Activated T-cell treated with anti-CD3 and anti-CD28 coated beads, Interleukin-2, amount 50 U/mL, for 72 hours (primary cell): Measurements from ENCODE around the gene IL9. TPM values are rescaled to one million over a fixed set of nuclear protein-coding genes. Genes with fewer than 3 reads are reported as not detected.
"Not testable (repeated sequence)": the region's sequence is repeated elsewhere in the genome, so short reads cannot be mapped to it uniquely, and the experiment has no call there.

Experiments used
- ATAC-seq, 2 donors: fragments of 150-1000 bp; cut with Tn5 transposase; replicated peaks in 1 of 2; 2 replicates each; pipeline ENCODE4 v1.10.0; 2021; ENCODE audit warnings: moderate library complexity in 2 of 2, mild to moderate bottlenecking in 1 of 2
- DNase-seq, 2 donors: peaks; one replicate each; pipeline ENCODE4 v3.0.0; 2021 to 2022; ENCODE audit warnings: mixed read lengths in 1 of 2
- H3K27ac Mint-ChIP-seq: one replicate; pipeline ENCODE4 v1.8.0; 2022; ENCODE audit warnings: mild to moderate bottlenecking, moderate library complexity, mixed read lengths
- H3K27me3 Mint-ChIP-seq: one replicate; pipeline ENCODE4 v1.8.0; 2022; ENCODE audit warnings: low read depth, mixed read lengths
- H3K36me3 Mint-ChIP-seq, 2 donors: one replicate each; pipeline ENCODE4 v1.8.0; 2022; ENCODE audit warnings: mixed read lengths in 2 of 2, mild to moderate bottlenecking in 1 of 2; ENCODE audit not compliant: insufficient read depth in 2 of 2
- H3K4me1 Mint-ChIP-seq: one replicate; pipeline ENCODE4 v1.8.0; 2022; ENCODE audit warnings: low read depth, mixed read lengths
- H3K4me3 Mint-ChIP-seq, 2 donors: one replicate each; pipeline ENCODE4 v1.8.0; 2022; ENCODE audit warnings: mild to moderate bottlenecking in 2 of 2, mixed read lengths in 2 of 2, moderate library complexity in 2 of 2
- H3K9me3 Mint-ChIP-seq, 2 donors: one replicate each; pipeline ENCODE4 v1.8.0; 2022; ENCODE audit warnings: mixed read lengths in 2 of 2
- total RNA-seq, 2 donors: library from RNA; stranded (reverse); gene quantifications; one replicate each; pipeline ENCODE4 v1.2.3, GENCODE V29; 2022

The IL9 gene
- total RNA-seq, 2 donors from 2014 or later: 2.6 to 22.7 TPM

GRCh38 chr5:135859186-135859585 lies 36.5 kb downstream of the IL9 start:
- not testable (repeated sequence) for H3K27ac Mint-ChIP-seq, ATAC-seq, H3K9me3 Mint-ChIP-seq, H3K36me3 Mint-ChIP-seq, DNase-seq, H3K4me1 Mint-ChIP-seq, H3K4me3 Mint-ChIP-seq
- H3K27me3 Mint-ChIP-seq: peaks cover 13% of the 10 kb centered on the region

GRCh38 chr5:135857630-135858311 lies 37.9 kb downstream of the IL9 start:
- Mint-ChIP-seq H3K4me3 (no peak overlapping the region), H3K27me3 (peaks cover 13% of the 10 kb centered on the region), H3K4me1 (no peaks in the 10 kb centered on the region), H3K27ac (no peak overlapping the region), H3K9me3 (no peaks in the 10 kb centered on the region), H3K36me3 (no peaks in the 10 kb centered on the region)
- DNase-seq (no peak), ATAC-seq (no peak)

- no peaks in the 10 kb centered on the region for H3K9me3 Mint-ChIP-seq
- no peaks in the 10 kb centered on the region for H3K36me3 Mint-ChIP-seq
- H3K4me3 Mint-ChIP-seq: no peak overlapping the region
- H3K27me3 Mint-ChIP-seq: peaks cover 13% of the 10 kb centered on the region
- DNase-seq (no peak), ATAC-seq (no peak)
- H3K4me1 Mint-ChIP-seq: no peaks in the 10 kb centered on the region
- no peak overlapping the region for H3K27ac Mint-ChIP-seq
Observed at GRCh38 chr5:135851915-135852845, 43.5 kb downstream of the IL9 start.

GRCh38 chr5:135851186-135851914 lies 44.3 kb downstream of the IL9 start:
- no peak for DNase-seq
- ATAC-seq: no peak
- no peak overlapping the region for H3K4me3 Mint-ChIP-seq
- no peaks in the 10 kb centered on the region for H3K4me1 Mint-ChIP-seq
- H3K36me3 Mint-ChIP-seq: no peaks in the 10 kb centered on the region
- no peaks in the 10 kb centered on the region for H3K9me3 Mint-ChIP-seq
- H3K27me3 Mint-ChIP-seq: peaks cover 11% of the 10 kb centered on the region
- H3K27ac Mint-ChIP-seq: no peak overlapping the region

GRCh38 chr5:135850671-135851070 lies 45.0 kb downstream of the IL9 start:
- DNase-seq (no peak), ATAC-seq (no peak)
- H3K4me1 Mint-ChIP-seq: no peaks in the 10 kb centered on the region
- peaks cover 5% of the 10 kb centered on the region for H3K27me3 Mint-ChIP-seq
- H3K27ac Mint-ChIP-seq: no peak overlapping the region
- H3K9me3 Mint-ChIP-seq: no peaks in the 10 kb centered on the region
- no peaks in the 10 kb centered on the region for H3K36me3 Mint-ChIP-seq
- H3K4me3 Mint-ChIP-seq: no peak overlapping the region

- H3K27me3 Mint-ChIP-seq: peaks cover 5% of the 10 kb centered on the region
- no peak overlapping the region for H3K27ac Mint-ChIP-seq
- H3K4me1 Mint-ChIP-seq: no peaks in the 10 kb centered on the region
- DNase-seq: no peak
- no peak for ATAC-seq
- H3K36me3 Mint-ChIP-seq: no peaks in the 10 kb centered on the region
- no peaks in the 10 kb centered on the region for H3K9me3 Mint-ChIP-seq
- H3K4me3 Mint-ChIP-seq: no peak overlapping the region
Observed at GRCh38 chr5:135850231-135850630, 45.4 kb downstream of the IL9 start.

- no peaks in the 10 kb centered on the region for H3K27me3 Mint-ChIP-seq
- no peak overlapping the region for H3K4me3 Mint-ChIP-seq
- no peaks in the 10 kb centered on the region for H3K36me3 Mint-ChIP-seq
- no peaks in the 10 kb centered on the region for H3K9me3 Mint-ChIP-seq
- DNase-seq: no peak
- no peak for ATAC-seq
- H3K4me1 Mint-ChIP-seq: no peaks in the 10 kb centered on the region
- H3K27ac Mint-ChIP-seq: no peak overlapping the region
Observed at GRCh38 chr5:135847976-135848375, 47.7 kb downstream of the IL9 start.

- Mint-ChIP-seq H3K36me3 (no peaks in the 10 kb centered on the region), H3K9me3 (no peaks in the 10 kb centered on the region), H3K27ac (no peak overlapping the region), H3K4me1 (no peaks in the 10 kb centered on the region), H3K27me3 (peaks cover 10% of the 10 kb centered on the region), H3K4me3 (no peak overlapping the region)
- DNase-seq (no peak), ATAC-seq (no peak)
Observed at GRCh38 chr5:135846311-135846710, 49.3 kb downstream of the IL9 start.

GRCh38 chr5:135843571-135844337 lies 51.9 kb downstream of the IL9 start:
- Mint-ChIP-seq H3K27ac (no peak overlapping the region), H3K4me1 (no peaks in the 10 kb centered on the region), H3K36me3 (no peaks in the 10 kb centered on the region), H3K4me3 (no peak overlapping the region), H3K9me3 (peaks cover 0 to 2% of the 10 kb centered on the region in 2 donors), H3K27me3 (peaks cover 13% of the 10 kb centered on the region)
- DNase-seq (no peak), ATAC-seq (no peak)

- H3K4me3 Mint-ChIP-seq: no peak overlapping the region
- H3K9me3 Mint-ChIP-seq: peaks cover 3 to 5% of the 10 kb centered on the region in 2 donors
- H3K27ac Mint-ChIP-seq: no peak overlapping the region
- peaks cover 15% of the 10 kb centered on the region for H3K27me3 Mint-ChIP-seq
- H3K36me3 Mint-ChIP-seq: peaks cover 2 to 3% of the 10 kb centered on the region in 2 donors
- ATAC-seq (no peak), DNase-seq (no peak)
- no peaks in the 10 kb centered on the region for H3K4me1 Mint-ChIP-seq
Observed at GRCh38 chr5:135842737-135843136, 52.9 kb downstream of the IL9 start.
